Loucy (cell line): ENCODE results near the gene C1orf53.
A peak's percentile ranks its signal among the peaks of the same experiment; 100 is the strongest.

Experiments
- EZH2phosphoT487 ChIP-seq: fragments of 200-600 bp; IDR thresholded peaks from 2 replicates; pipeline ENCODE4 v1.6.1; 2018; ENCODE audit warnings: antibody characterized with exemption, mild to moderate bottlenecking, moderate library complexity, borderline replicate concordance
- TF ChIP-seq, protein P1 (sequence below): fragments of 200-600 bp; sonication (generic); conservative IDR thresholded peaks from 2 replicates; pipeline ENCODE4 v1.5.1; 2014; ENCODE audit warnings: mild to moderate bottlenecking, antibody characterized with exemption, low read length

DNA sequence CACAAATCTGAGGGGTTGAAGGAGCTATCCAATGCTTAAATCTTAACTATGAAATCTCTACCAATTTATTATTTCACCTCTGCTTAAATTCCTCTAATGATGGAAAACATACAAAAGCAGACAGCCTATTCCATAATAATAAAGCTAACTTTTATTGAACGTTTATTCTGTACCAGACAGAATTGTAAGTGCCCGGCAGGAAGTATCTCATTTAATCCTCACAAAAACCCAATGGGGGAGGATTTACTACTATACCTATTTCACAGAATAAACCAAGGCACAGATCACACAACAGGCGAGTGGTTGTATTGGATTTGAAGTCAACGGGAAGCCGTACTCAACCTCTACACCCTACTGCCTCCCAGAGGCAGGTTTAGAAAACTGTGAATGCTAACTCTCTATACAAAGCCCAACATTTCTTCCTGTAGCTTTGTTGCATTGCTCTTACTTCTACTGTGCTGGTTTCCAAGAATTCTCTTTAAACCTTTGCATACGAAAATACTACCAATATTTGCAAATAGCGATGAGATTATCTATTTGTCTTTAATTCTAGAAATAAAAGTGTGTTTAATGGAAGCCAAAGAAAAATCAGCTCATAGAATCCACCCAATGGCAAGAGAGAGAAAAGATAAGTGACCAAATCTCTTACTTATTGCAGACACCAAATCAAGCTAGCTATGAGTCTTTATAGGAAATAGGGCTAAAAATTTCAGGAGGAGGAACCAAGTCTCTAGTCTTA is 33.5 kb upstream of the C1orf53 start:
- TF ChIP-seq EZH2phosphoT487, result no peak
- TF ChIP-seq, protein P1, sequence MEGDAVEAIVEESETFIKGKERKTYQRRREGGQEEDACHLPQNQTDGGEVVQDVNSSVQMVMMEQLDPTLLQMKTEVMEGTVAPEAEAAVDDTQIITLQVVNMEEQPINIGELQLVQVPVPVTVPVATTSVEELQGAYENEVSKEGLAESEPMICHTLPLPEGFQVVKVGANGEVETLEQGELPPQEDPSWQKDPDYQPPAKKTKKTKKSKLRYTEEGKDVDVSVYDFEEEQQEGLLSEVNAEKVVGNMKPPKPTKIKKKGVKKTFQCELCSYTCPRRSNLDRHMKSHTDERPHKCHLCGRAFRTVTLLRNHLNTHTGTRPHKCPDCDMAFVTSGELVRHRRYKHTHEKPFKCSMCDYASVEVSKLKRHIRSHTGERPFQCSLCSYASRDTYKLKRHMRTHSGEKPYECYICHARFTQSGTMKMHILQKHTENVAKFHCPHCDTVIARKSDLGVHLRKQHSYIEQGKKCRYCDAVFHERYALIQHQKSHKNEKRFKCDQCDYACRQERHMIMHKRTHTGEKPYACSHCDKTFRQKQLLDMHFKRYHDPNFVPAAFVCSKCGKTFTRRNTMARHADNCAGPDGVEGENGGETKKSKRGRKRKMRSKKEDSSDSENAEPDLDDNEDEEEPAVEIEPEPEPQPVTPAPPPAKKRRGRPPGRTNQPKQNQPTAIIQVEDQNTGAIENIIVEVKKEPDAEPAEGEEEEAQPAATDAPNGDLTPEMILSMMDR, result peak; percentile 91
